WTC11 (cell line): ENCODE results near the gene FALEC. TPM values are rescaled to one million over a fixed set of nuclear protein-coding genes. Genes with fewer than 3 reads are reported as not detected.

ENCODE experiments used
- ATAC-seq: fragments of 200-7000 bp; cut with Tn5 transposase; 2 replicates; pipeline ENCODE4 v1.10.0; 2021; ENCODE audit warnings: mild to moderate bottlenecking, moderate library complexity
- CTCF ChIA-PET: fragments of 300-600 bp; sonication (Branson Sonifier 250); formaldehyde crosslinking; loops from one replicate; lab custom pipeline; 2021; ENCODE audit warnings: antibody characterized with exemption; lab: Charles Lee
- POLR2A ChIA-PET: fragments of 350-600 bp; sonication (Branson Sonifier 250); formaldehyde crosslinking; loops from one replicate; lab custom pipeline; 2021; ENCODE audit warnings: antibody characterized with exemption; lab: Charles Lee
- DNase-seq: peaks from one replicate; pipeline ENCODE4 v3.0.0; 2021; ENCODE audit warnings: low spot score
- H3K27ac Mint-ChIP-seq: 2 replicates; pipeline ENCODE4 v1.8.0; 2021; ENCODE audit warnings: mixed read lengths
- H3K27me3 Mint-ChIP-seq: 2 replicates; pipeline ENCODE4 v1.8.0; 2021; ENCODE audit warnings: low read depth, mild to moderate bottlenecking, moderate library complexity, mixed read lengths
- H3K36me3 Mint-ChIP-seq: 2 replicates; pipeline ENCODE4 v1.8.0; 2021; ENCODE audit warnings: mixed read lengths
- H3K4me1 Mint-ChIP-seq: 2 replicates; pipeline ENCODE4 v1.8.0; 2022; ENCODE audit warnings: mixed read lengths
- H3K4me3 Mint-ChIP-seq: 2 replicates; pipeline ENCODE4 v1.8.0; 2021; ENCODE audit warnings: mild to moderate bottlenecking, moderate library complexity, mixed read lengths
- H3K9me3 Mint-ChIP-seq: 2 replicates; pipeline ENCODE4 v1.8.0; 2021; ENCODE audit warnings: mixed read lengths
- AFF4 ChIP-seq: sonication (generic); formaldehyde crosslinking; IDR thresholded peaks from 2 replicates; pipeline ENCODE4 v1.8.1; 2023; ENCODE audit warnings: mild to moderate bottlenecking, missing genetic modification reagents, borderline replicate concordance
- AR ChIP-seq: fragments of 250-450 bp; sonication (Bioruptor Pico); IDR thresholded peaks from 2 replicates; pipeline ENCODE4 v1.9.0; 2021; ENCODE audit warnings: mild to moderate bottlenecking
- ATF2 ChIP-seq: sonication (generic); formaldehyde crosslinking; IDR thresholded peaks from 2 replicates; pipeline ENCODE4 v1.8.1; 2022; ENCODE audit warnings: low read depth, missing genetic modification reagents, borderline replicate concordance
- ATF6 ChIP-seq: sonication (generic); formaldehyde crosslinking; IDR thresholded peaks from 2 replicates; pipeline ENCODE4 v1.8.1; 2023; ENCODE audit warnings: mild to moderate bottlenecking, missing genetic modification reagents
- ERG ChIP-seq: fragments of 250-450 bp; sonication (Bioruptor Pico); IDR thresholded peaks from 2 replicates; pipeline ENCODE4 v1.8.0; 2021; ENCODE audit warnings: mild to moderate bottlenecking
- JAZF1 ChIP-seq: fragments of 250-450 bp; sonication (Bioruptor Pico); IDR thresholded peaks from 2 replicates; pipeline ENCODE4 v1.9.0; 2021; ENCODE audit warnings: moderate library complexity, mild to moderate bottlenecking, inconsistent platforms
- MXD4 ChIP-seq: fragments of 250-450 bp; sonication (Bioruptor Pico); IDR thresholded peaks from 2 replicates; pipeline ENCODE4 v1.8.0; 2021; ENCODE audit warnings: mild to moderate bottlenecking, moderate library complexity, borderline replicate concordance
- MYBL2 ChIP-seq: sonication (generic); formaldehyde crosslinking; IDR thresholded peaks from 2 replicates; pipeline ENCODE4 v1.8.1; 2023; ENCODE audit warnings: mild to moderate bottlenecking, moderate library complexity, missing genetic modification reagents
- NR2C2 ChIP-seq: sonication (generic); formaldehyde crosslinking; IDR thresholded peaks from 2 replicates; pipeline ENCODE4 v1.8.0; 2022; ENCODE audit warnings: mild to moderate bottlenecking, missing genetic modification reagents
- NR3C1 ChIP-seq: sonication (generic); formaldehyde crosslinking; conservative IDR thresholded peaks from 2 replicates; pipeline ENCODE4 v1.8.1; 2023; ENCODE audit warnings: low read depth, mild to moderate bottlenecking, missing genetic modification reagents
- SOX15 ChIP-seq: fragments of 250-450 bp; sonication (Bioruptor Pico); IDR thresholded peaks from 2 replicates; pipeline ENCODE4 v1.9.0; 2021; ENCODE audit warnings: mild to moderate bottlenecking
- TEAD1 ChIP-seq: sonication (generic); formaldehyde crosslinking; IDR thresholded peaks from 2 replicates; pipeline ENCODE4 v1.8.0; 2022; ENCODE audit warnings: mild to moderate bottlenecking, missing genetic modification reagents
- ZNF138 ChIP-seq: sonication (generic); formaldehyde crosslinking; conservative IDR thresholded peaks from 2 replicates; pipeline ENCODE4 v1.8.1; 2022; ENCODE audit warnings: mild to moderate bottlenecking, moderate library complexity, missing genetic modification reagents
- ZNF219 ChIP-seq: sonication (generic); formaldehyde crosslinking; IDR thresholded peaks from 2 replicates; pipeline ENCODE4 v1.8.0; 2023; ENCODE audit warnings: missing genetic modification reagents, mild to moderate bottlenecking, borderline replicate concordance
- ZNF281 ChIP-seq: sonication (generic); formaldehyde crosslinking; IDR thresholded peaks from 2 replicates; pipeline ENCODE4 v1.8.0; 2023; ENCODE audit warnings: mild to moderate bottlenecking, missing genetic modification reagents
- ZNF512 ChIP-seq: sonication (generic); formaldehyde crosslinking; IDR thresholded peaks from 2 replicates; pipeline ENCODE4 v1.8.1; 2022; ENCODE audit warnings: missing genetic modification reagents, borderline replicate concordance
- ZSCAN18 ChIP-seq: fragments of 250-450 bp; sonication (Bioruptor Pico); IDR thresholded peaks from 2 replicates; pipeline ENCODE4 v2.1.2; 2022; ENCODE audit warnings: mild to moderate bottlenecking, moderate library complexity
- total RNA-seq: library from RNA; stranded (reverse); gene quantifications from 3 replicates; pipeline ENCODE4 v1.2.3, GENCODE V29; 2021

FALEC gene
- total RNA-seq, 1 experiment from 2014 or later = 1.2 TPM

- TF ChIP-seq ZSCAN18 (no peak), AFF4 (CRISPR knock-in tag) (no peak), NR3C1 (no peak), JAZF1 (CRISPR knock-in tag) (no peak), ATF6 (CRISPR knock-in tag) (no peak), ATF2 (CRISPR knock-in tag) (no peak), ZNF512 (no peak), ZNF138 (no peak)
Observed at GRCh38 chr1:150525348-150525747, 9.8 kb downstream of the FALEC start (continued).

GRCh38 chr1:150528196-150528595 lies 12.6 kb downstream of the FALEC start:
- H3K36me3 Mint-ChIP-seq = no peaks in the 10 kb centered on the region
- H3K9me3 Mint-ChIP-seq = no peaks in the 10 kb centered on the region
- ChIA-PET CTCF (interaction anchor here (2.5 to 2.7 kb wide), 2 partner anchors 10 to 12 kb away, joined by 8 to 9 read pairs; partner anchors contain the start of gene FALEC), POLR2A (interaction anchor here (0.6 kb wide), 1 partner anchor 294 kb away, joined by 4 read pairs; no protein-coding TSS in a partner anchor)
- no peak overlapping the region for H3K27ac Mint-ChIP-seq
- ATAC-seq (no peak), DNase-seq (no peak)
- peaks cover 2% of the 10 kb centered on the region; the same call in 1 of the 2 replicates for H3K4me1 Mint-ChIP-seq
- TF ChIP-seq SOX15 (no peak), ZNF219 (CRISPR knock-in tag) (no peak), MXD4 (CRISPR knock-in tag) (no peak), ERG (no peak), TEAD1 (CRISPR knock-in tag) (no peak), NR2C2 (no peak), ZNF281 (no peak), MYBL2 (no peak), AR (CRISPR knock-in tag) (no peak)
- H3K27me3 Mint-ChIP-seq = no peaks in the 10 kb centered on the region
- H3K4me3 Mint-ChIP-seq = no peak overlapping the region
